RWPE1 (cell line): ENCODE data around the gene PCGF3.
"Not testable (repeated sequence)": the region's sequence is repeated elsewhere in the genome, so short reads cannot be mapped to it uniquely, and the experiment has no call there.

ENCODE experiments used
- CTCF ChIA-PET: fragments of 350-600 bp; sonication (Branson Sonifier 250); formaldehyde crosslinking; extraction: SDS; loops from one replicate; lab custom pipeline; 2021; lab: Yijun Ruan, JAX
- POLR2A ChIA-PET: fragments of 400-600 bp; formaldehyde crosslinking; extraction: SDS; loops from one replicate; lab custom pipeline; 2020; ENCODE audit warnings: antibody characterized with exemption; ENCODE audit not compliant: low non-redundant PET; lab: Yijun Ruan, JAX
- DNase-seq: peaks from one replicate; pipeline ENCODE4 v3.0.0; 2012; ENCODE audit warnings: low spot score
- H3K27ac ChIP-seq: fragments of 450-650 bp; 2 replicates; pipeline ENCODE4 v1.5.1; 2017
- TF ChIP-seq, protein P1 (sequence below): fragments of 450-650 bp; conservative IDR thresholded peaks from 2 replicates; pipeline ENCODE4 v1.5.1; 2017; ENCODE audit warnings: low read depth, mild to moderate bottlenecking

Gene PCGF3

DNA sequence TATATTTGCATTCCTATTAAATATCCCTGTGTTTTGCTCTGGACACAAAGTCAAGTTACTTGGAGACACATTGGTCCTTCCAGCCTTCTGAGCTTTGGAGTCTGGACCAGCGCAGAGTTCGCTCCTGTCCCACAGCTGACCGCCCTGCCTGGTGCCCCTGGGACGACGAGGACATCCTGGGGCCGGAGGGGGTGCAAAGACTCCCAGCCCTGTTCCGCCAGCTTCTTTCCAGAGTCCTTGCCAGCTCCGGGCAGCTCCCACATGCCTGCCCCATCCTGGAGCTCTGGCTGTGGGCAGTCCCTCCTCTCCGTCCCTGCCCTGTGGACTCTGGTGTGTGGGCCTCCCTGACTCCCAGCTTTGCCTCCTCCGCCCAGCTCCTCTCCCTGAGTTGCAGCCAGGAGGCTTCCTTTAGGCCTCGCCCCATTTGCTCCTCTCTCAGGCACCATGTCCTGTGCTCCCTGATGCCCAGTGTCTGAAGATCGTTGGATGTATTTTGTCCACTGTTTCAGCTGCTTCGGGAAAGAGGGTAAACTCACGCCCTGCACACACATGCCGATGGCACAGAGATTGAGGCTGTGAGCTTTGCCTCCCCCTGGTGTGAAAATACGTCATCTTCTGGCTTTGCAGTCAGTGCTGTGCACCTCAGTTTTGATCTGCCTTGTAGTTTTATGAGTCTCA, 4.9 kb upstream of the PCGF3 start:
- POLR2A ChIA-PET = no interaction called here
- DNase-seq = no peak
- TF ChIP-seq, protein P1, sequence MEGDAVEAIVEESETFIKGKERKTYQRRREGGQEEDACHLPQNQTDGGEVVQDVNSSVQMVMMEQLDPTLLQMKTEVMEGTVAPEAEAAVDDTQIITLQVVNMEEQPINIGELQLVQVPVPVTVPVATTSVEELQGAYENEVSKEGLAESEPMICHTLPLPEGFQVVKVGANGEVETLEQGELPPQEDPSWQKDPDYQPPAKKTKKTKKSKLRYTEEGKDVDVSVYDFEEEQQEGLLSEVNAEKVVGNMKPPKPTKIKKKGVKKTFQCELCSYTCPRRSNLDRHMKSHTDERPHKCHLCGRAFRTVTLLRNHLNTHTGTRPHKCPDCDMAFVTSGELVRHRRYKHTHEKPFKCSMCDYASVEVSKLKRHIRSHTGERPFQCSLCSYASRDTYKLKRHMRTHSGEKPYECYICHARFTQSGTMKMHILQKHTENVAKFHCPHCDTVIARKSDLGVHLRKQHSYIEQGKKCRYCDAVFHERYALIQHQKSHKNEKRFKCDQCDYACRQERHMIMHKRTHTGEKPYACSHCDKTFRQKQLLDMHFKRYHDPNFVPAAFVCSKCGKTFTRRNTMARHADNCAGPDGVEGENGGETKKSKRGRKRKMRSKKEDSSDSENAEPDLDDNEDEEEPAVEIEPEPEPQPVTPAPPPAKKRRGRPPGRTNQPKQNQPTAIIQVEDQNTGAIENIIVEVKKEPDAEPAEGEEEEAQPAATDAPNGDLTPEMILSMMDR = no peak
- CTCF ChIA-PET = interaction anchor here (1.4 kb wide), 1 partner anchor 17 kb away, joined by 3 read pairs; no protein-coding TSS in a partner anchor
- no peak overlapping the region; the same call in 1 of the 2 replicates for H3K27ac ChIP-seq

DNA sequence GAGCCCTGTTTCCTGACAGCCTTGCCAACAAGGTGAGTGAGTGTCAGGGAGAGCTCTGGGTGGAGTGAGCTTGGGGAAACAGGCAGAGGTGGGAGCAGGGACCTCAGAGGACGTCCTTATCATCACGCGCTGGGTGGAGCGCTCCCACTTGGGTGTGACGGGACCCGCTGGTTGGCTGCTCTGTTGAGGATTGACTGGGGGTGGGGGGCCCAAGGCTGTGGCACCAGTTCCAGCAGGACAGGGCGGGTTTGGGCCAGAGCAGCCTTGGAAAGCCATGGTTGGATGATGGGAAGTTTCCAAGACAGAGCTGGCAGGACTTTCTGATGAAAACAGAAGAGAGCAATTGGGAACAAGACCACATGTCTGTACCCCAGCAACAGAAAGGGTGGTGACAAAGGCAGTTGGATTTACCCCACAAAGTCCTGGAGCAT, 3.0 kb upstream of the PCGF3 start:
- no peak overlapping the region for H3K27ac ChIP-seq
- POLR2A ChIA-PET = no interaction called here
- CTCF ChIA-PET = no interaction called here
- TF ChIP-seq, protein P1 = no peak
- no peak for DNase-seq

- H3K27ac ChIP-seq = no peak overlapping the region
- no peak for DNase-seq
- ChIA-PET CTCF (no interaction called here), POLR2A (no interaction called here)
- TF ChIP-seq, protein P1 = no peak
Measured at GRCh38 chr4:703336-704197, 2.1 kb upstream of the PCGF3 start.

DNA sequence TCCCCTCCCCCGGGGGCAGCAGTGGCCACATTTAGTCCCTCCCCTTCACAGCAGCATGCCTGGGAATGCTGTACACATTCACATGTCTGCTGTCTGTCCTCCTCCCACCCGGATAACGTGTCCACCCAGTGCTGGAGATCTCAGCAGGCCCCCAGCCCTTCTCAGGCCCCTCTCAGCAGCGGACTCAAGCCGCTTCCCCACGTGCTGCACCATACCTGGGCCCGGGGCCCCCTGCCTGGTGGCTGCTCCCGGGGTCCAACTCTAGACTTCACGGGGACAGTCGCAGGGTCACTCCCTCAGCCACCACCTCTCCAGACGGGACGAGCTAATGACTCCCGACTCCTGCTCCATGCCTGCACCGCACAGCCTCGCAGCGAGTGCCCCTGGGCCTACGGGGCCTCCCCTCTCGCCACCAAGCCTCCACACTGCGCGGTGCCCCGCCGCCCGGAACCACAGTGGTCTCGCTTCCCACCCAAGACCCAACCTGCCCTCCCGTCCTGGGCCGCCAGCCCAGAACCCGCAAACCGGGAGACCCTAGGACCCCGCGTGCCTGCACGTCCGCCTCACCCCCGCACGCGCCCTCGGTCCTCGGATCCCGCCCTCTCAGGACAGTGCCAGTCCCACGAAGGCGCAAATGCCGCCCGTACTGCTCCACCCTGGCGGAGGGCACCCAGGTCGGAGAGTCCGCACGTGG, 1.3 kb upstream of the PCGF3 start:
- H3K27ac ChIP-seq = no peak overlapping the region
- no peak for DNase-seq
- POLR2A ChIA-PET = no interaction called here
- CTCF ChIA-PET = no interaction called here
- TF ChIP-seq, protein P1 = no peak

DNA sequence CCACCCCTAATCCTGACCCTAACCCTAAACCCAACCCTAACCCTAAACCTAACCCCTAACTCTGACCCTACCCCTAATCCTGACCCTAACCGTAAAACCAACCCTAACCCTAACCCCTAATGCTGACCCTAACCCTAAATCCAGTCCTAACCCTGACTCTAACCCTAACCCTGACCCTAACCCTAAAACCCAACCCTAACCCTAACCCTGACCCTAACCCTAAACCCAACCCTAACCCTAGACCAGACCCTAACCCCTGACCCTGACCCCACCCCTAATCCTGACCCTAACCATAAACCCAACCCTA, 708 bp upstream of the PCGF3 start:
- peak overlapping the region; percentile 77 for H3K27ac ChIP-seq
- DNase-seq = no peak
- ChIA-PET POLR2A (no interaction called here), CTCF (no interaction called here)
- TF ChIP-seq, protein P1 = no peak

GRCh38 chr4:706083-706633, 526 bp downstream of the PCGF3 start:
- POLR2A ChIA-PET, CTCF ChIA-PET, DNase-seq: not testable (repeated sequence)
- peak overlapping the region; percentile 77 for H3K27ac ChIP-seq
